ENCODE data around the gene MBP.

DNA sequence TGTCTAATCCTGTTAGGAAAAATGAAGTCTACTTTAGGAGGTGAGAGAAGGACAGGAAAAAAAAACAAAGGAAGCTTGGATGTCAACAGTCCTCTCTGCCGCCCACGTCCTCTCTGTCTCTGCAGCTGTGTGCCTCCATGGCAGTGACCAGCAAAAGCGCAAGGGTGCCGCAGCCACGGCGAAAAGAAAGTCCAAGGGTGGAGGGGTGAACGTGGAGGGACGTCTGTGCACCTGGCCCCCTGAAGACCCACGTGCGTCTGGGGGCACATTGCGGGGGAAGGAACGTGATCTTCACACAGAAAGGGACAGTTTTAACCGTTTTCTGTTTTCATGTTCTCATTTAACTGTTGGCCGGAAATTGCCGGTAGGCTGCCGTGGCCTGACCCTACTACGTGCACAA, 152.7 kb downstream of the MBP start:
- TF ChIP-seq, protein P1, sequence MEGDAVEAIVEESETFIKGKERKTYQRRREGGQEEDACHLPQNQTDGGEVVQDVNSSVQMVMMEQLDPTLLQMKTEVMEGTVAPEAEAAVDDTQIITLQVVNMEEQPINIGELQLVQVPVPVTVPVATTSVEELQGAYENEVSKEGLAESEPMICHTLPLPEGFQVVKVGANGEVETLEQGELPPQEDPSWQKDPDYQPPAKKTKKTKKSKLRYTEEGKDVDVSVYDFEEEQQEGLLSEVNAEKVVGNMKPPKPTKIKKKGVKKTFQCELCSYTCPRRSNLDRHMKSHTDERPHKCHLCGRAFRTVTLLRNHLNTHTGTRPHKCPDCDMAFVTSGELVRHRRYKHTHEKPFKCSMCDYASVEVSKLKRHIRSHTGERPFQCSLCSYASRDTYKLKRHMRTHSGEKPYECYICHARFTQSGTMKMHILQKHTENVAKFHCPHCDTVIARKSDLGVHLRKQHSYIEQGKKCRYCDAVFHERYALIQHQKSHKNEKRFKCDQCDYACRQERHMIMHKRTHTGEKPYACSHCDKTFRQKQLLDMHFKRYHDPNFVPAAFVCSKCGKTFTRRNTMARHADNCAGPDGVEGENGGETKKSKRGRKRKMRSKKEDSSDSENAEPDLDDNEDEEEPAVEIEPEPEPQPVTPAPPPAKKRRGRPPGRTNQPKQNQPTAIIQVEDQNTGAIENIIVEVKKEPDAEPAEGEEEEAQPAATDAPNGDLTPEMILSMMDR (IDR thresholded peaks at IDR 0.05 in 4 of 5, conservative IDR thresholded peaks at IDR 0.05 in 1 of 5), result no peak
- TF ChIP-seq POLR2A (IDR thresholded peaks at IDR 0.05), result no peak

Measured in gastrocnemius medialis (tissue), 4 donors.